Activated CD4-positive, CD25-positive, alpha-beta regulatory T cell treated with anti-CD3 and anti-CD28 coated beads, Interleukin-2, amount 50 U/mL, for 24 hours (primary cell): Measurements from ENCODE around the gene TTC12.

Source experiments
- ATAC-seq, 2 donors: fragments of 150-1000 bp; cut with Tn5 transposase; one replicate each; pipeline ENCODE4 v1.10.0; 2021; ENCODE audit warnings: mild to moderate bottlenecking in 1 of 2, moderate library complexity in 1 of 2

The TTC12 gene

DNA sequence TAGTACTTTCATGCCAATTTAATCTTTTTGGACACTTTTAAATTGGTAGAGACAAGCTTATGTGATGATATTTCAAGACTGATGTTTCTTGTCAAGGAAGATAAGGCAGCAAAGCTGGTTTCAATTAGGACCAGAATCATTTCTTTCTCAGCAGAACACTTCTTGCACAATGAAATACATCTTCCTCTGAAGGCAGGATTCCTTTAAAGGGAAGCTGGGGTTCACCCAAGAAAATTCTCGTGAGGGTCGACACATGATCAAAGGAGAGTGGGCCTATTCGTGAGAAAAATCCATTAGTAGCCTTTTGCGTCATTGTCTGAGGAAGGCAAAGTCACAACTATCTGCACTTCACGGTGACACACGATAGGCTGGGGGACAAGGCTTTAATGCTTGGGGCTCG lies 17.6 kb downstream of the TTC12 start:
- no peak for ATAC-seq

DNA sequence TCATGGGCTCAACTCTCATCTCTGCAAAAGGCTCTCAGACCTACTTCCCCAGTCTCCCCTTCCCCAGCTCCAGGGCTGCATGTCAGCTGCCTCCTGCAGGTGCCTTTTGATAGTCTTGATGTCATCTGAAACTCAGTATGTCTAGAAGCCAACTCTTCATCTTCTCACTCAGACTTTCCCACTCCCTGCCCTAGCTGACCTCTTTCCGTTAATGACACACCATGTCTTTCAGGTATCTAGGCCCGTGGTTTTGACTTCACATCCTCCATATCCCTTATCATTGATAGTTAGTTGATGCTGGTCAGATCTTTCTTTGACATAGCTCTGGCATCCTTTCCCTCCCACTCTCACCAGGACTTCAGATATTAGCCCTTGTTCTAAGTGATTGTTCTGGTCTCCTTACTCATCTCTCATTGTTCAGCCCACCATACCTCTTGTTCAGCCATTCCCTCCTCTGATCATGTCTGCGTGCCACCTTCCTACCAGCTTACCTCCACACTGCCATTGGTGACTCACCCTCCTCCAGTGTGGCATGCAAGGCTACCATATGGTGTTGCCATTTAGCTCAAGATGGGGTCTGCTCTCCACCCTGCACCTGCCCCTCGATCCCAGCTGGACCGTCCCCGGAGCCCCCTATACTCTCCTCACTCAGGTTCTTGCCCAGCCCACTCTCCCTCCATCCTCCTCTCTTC lies 18.4 kb downstream of the TTC12 start:
- no peak for ATAC-seq

DNA sequence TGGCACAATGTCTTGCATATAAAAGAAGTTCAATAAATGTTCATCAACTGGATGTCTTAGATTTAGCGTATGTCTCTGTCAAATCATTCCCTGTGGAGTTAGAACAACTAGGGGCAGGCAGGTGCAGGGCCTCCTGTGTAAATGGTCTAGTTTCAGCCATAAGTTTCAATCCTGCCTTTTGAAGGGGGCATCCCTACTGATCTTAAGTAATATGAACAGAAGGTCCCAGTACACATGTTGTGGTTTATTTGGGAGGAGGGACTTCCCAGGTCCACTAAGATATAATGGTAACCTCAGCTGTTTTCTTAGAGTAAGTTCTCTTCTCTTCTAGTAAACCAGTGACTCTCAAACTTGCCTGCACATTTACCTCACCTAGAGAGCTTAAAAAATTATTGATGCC lies 19.8 kb downstream of the TTC12 start:
- no peak for ATAC-seq

DNA sequence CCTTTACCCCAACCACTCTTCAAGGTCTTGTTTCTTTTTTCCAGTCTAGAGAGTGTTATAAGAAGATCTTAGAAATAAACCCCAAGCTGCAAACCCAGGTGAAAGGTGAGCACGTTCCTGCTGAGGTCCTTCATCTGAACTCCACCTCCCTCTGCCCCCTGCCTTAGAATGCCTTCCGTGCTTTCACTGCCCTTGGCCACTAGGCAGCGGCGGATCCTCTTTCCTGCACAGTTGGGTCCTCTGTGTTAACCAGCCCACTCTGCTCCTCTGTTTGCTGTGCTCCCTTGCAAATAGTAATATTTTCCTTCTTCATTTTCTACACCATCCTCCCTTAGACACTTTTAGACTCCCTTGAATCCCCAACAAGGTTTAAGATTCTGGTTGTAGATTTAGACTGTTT lies 24.3 kb downstream of the TTC12 start:
- no peak for ATAC-seq

DNA sequence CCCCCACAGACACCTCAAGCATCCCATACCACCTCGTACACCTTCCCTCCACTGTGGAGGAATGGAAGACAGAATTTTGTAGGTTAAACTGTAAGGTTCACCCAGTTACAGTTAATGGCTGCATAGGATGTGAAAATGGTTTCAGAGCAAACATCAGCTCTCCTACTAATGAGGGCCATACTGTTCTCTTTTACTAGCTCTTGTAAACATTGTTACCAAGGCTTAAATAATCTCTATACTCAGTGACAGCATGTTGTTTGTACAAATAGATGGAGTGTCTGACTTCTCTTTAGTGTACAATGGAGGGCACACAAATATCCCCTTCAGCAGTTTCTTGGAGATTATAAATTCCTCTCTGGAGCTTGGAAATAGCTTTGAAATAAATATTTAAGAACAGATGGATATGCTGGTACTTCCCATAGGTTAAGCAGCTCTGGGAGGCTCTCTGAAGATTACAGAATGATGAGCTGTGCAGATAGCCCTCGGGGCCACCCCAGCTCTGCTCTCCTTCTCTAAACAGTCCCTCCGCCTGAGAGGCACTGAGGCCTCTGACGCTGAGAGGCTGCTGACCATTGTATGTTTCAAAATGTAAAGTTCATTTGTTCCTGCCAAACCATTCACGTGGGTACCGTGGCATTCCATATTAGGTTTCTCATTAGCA lies 25.7 kb downstream of the TTC12 start:
- no peak for ATAC-seq

DNA sequence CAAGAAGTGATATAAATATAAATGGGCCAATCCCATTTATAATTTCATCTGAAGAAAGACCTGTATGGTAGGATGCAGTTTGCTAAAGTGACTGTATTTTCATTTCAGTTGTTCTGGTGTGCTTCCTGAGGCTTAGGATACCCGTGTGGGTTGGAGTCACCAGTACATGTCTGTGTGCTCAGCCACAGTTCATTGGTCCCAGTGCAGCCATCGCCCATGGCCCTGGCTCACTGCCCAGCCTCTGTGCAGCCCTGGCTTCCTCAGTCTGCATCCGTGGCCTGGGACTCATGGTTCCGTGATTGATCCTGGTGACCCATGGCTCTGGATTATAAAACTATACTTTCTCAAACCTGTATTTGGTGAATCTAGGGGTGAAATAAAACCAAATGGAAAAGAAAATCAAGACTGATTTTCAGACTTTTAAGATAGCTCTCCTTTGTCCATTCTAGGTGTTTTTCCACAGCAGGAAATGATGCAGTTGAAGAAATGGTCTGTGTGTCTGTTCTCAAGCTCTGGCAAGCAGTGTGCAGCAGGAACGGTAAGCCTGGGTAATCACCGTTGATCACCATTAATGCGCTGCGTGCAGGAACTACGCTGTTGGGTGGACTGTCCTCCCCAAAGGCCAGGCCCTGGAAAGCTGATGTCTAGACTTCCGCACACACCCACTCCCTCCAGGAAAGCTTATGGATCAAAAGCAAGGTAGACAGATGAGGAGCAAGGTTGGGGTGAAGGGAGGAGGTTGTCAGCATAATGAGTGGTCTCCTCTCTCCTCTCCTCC lies 27.2 kb downstream of the TTC12 start:
- ATAC-seq, result no peak

DNA sequence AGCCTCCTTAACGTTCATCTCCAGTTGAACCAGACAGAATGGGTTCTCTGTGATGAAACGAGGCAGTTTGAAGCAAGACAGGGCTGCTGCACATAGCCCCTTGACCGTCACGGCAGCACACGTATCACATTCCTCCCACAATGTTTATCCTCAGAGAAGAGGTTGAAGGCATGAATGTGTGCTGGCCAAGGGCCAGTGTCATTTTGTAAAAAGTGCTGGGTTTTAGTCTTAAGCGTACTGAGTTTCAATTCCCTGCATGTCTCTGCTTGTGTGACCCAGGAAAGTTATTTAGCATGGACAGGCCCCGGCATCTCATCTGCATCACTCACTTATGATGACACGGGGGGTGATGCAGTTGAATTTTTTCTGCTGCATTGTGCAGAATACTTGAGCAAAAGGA lies 31.6 kb downstream of the TTC12 start:
- no peak for ATAC-seq

DNA sequence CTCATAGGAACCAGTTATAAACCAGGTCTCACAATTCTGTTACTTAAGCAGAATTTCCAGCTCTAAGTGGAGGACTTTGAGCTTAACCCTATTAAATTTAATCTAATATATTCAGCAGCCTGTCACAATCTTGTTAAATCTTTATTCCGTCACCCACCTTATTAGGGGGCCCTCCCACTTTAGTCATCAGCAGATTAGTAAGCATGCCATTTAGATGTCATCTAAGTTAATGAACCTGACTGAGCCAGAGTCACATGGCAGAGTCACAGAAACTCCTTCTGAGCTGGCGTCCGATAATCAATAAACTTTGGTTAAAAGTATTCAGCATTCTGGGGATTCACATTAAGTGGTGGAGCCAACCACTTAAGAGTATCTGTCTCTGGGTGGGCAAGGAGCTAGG lies 35.1 kb downstream of the TTC12 start:
- ATAC-seq, result no peak

DNA sequence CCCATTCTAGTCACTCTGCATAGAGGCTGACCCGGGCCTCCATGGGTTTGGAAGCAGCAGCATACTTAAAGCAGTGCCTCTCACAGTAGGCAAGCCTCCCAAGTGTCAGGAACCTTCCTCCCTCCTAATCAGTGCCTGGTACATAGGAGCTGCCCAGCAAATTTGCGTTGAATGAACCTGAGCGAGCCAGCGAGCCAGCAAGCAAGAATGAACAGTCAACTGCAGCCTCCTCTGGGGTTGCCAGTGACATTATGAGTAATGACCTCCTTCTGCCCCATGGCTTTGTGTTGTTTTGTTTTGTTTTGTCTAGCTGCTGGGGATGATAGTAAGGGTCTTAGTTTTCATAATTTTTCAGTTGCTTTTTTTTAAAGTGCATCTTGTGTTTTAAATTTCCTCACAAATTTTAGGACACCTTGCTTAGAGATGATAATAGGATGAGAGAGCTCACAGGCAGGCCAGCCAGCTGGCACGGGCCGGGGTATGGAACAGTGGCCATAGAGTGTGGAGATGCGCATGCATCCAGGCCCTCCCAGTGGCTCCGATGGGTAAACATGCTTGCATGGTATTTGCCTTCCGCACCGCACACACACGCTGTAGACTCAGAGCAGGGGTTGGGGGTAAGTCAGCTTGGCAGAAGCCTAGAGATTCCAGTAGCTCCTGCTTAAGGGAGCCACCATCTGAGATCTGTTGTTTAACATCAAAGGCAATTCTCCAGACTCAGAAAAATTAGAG lies 36.1 kb downstream of the TTC12 start:
- ATAC-seq, result no peak

DNA sequence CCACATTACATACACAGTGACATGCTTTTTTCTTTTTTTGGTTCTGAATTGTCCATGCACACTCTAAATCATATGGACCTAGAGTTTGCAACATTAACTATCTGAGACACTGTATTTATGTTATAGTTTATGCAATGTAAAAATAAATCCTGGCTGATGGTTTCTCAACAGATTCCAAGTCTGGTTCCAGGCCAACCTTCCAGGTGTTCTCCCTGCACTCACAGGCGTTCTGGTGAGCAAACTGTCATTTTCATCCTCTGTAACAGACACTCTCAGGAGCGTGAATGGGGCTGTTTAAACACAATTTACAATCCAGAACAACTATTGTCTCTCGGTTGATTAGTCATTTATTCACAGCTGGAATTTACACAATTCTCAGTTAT lies 36.7 kb downstream of the TTC12 start:
- no peak for ATAC-seq

DNA sequence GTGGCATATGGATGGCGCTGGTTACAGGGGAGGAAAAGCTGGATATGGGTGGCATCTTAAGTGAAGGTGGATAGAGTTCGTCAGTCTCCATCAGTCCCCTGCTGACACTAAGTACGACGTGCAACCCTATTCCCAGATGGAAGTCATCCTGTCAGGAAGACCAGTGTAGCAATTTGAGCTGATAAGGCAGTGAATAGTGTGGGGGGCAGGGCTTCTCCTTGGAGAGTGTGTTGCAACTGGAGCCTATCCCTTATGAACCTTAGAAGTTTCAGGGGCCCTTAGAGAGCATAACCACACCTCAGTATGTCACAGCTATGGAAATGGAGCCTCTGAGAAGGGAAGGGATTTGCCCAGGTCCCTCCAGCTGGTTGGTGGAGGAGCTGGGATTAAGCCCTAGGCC lies 37.1 kb downstream of the TTC12 start:
- no peak for ATAC-seq

DNA sequence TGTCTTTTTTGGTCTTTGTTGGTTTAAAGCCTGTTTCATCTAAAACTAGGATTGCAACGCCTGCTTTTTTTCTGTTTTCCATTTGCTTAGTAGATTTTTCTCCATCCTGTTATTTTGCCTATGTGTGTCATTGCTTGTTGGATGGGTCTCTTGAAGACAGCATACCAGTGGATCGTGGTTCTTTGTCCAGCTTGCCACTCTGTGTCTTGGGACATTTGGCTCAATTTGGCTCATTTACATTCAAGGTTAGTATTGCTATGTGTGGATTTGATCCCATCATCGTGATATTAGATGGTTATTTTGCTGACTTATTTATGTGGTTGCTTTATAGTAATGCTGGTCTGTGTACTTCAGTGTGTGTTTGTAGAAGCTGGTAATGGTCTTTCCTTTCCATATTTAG lies 41.8 kb downstream of the TTC12 start:
- no peak for ATAC-seq

DNA sequence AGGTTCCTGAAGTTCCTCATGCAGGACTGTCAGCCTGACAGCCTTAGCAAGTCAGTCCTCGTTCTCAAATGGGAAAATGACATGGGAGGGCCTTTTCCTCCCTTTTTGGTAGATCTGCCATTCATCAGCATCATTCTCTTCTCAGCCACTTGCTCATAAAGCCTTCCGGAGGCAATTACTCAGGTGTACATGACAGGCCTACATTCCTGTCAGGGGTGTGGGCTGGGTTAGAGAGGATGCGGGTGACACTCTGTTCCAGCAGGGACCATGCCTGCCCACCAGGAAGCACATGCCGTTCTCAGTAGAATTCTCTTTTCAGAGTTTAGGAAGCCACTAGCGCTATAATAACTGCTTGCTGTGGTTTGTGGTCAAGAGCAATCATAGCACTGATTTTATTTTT lies 49.0 kb downstream of the TTC12 start:
- ATAC-seq, result no peak

DNA sequence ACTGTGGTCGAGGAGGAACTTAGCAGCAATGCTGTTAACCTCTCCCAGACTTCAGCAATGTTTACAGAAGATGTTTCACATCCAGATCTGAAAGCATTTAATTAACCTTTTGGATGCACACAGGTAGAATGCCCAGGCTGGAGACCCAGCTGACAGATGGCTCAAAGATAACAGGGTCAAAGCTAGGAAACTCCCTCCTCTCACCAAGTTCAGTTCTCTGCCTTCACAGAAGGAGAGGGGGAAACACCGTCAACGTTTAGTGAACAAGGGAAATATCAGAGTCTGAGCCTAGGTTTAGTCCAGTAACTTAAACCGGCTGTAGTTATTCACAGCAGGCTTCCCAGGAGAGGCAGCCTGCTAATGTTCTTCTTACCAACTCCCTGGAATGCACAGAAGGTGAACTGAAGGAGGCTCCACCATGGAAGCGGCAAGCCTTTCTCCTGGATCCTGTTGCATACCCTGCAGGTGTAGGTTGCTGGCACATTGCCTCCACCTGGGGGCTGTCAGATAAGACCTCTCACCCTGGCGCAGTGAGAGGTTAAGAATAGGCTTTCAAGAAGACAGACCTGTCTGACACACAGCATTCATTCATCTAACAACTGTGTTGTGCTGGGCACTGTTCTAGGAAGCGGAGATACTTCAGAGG lies 49.7 kb downstream of the TTC12 start:
- ATAC-seq, result no peak

DNA sequence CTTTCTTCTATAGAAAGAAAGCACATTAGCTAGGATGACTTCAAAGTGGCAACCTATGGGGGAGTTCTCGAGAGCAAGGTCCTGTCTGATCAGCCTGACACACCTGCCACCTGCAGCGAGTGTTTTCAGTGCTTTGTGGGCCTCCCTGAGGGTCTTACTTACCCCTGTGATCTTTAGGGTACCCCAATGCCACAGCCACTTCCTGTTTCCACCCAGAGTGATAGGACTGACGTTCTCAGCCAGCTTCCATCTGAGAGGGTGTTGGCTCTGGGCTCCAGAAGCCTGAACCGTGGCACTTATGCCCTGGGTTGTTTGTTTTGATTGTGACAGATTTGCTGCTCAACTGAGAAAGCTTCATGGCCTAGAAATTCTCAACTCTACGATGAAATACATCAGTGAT lies 51.5 kb downstream of the TTC12 start:
- ATAC-seq, result no peak

DNA sequence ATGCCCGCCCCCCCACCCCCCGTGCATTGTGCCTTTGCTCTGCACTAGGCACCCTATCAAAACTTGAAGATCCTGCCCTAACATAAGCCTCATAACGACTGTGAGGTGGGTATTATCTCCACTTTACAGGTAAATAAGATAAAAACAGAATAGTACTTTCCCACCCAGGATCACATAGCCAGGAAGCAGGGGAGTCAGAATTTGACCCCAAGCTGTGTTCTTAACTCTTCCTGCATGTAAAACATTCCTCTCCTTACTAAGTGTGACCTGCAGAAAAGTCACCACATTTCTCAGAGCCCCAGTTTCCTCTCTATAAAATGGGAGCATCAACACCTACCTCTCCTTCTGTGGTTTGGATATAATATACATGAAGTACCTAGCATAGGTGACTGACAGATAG lies 55.0 kb downstream of the TTC12 start:
- no peak for ATAC-seq

DNA sequence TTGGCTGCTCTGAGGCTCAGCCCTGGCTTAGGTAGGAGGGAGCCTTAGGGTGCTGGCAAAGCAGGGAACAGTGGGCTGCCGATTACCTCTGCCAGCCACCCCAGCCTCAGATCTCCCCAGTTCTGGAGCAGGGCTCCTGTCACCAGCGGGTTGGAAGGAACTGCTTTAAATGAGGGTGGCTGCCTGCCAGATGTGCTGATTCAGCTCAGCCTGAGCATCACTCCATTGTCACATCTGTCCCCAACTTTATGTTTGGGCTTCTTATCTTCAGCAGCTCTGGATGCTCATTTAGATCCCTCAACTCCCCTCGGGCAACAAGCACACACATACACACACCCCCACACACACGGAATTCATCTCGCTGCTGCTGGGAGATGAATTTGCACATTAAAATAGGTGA lies 56.3 kb downstream of the TTC12 start:
- ATAC-seq, result no peak

DNA sequence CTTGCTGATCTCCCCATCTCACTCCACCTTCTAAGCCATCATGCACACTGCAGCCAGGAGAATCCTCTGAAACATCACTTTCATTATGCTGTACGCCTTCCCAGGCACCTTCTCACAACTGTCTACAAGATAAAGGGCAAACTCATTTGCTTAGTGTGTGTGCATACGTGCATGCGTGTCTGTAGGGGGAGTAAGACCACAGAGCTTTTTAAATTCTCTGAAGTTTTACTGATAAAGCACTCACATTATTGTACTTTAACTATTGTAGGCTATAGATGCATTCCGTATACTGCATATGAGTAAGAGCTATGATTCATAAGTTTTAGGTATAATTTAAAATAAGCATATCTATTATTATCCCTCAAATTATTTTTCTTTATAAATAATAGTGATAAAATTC lies 57.9 kb downstream of the TTC12 start:
- ATAC-seq, result no peak

DNA sequence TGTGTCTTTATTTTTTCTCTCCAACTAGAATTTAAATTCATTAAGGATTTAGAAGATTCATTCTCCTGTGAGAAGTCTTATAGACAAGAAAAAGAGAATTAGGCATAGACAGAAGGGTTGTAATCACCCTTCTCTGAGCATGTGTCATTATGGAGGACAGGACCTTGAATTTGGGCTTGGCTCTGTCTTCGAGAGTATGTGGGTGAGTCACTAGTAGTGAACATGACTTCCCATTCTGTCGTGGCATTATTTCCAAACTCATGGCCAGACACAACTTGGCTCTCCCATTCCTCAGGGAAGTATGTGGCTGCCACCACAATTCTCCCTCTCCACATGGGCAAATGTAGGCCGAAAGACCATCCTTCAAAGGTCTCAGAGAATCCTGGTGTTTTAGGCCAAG lies 58.9 kb downstream of the TTC12 start:
- ATAC-seq, result no peak

DNA sequence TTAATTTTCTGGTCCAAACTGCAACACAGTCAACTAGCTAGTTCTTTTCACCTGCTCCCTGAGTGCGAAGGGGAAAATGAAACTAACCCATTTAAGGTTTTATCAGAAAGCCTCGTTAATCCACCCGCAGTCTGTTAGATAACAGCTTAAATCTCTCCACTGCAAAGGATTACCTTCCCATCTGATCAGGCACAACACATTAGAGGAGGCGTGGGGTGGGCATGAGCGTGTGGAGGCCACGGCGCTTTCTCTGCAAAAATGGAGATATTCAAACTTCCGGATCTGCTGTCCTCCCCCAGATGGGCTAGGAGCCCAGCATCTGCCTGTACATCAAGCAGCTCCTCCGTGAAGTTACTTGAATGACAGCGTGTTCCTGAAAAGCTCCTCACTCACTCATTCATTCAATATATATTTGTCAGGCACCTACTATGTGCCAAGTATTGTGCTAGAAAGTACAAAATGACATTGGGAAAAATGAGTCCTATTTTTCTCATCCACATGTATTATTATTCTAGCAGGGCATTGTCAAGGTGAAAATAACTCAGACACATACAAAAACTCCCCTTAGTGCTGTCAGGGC lies 59.7 kb downstream of the TTC12 start:
- no peak for ATAC-seq

DNA sequence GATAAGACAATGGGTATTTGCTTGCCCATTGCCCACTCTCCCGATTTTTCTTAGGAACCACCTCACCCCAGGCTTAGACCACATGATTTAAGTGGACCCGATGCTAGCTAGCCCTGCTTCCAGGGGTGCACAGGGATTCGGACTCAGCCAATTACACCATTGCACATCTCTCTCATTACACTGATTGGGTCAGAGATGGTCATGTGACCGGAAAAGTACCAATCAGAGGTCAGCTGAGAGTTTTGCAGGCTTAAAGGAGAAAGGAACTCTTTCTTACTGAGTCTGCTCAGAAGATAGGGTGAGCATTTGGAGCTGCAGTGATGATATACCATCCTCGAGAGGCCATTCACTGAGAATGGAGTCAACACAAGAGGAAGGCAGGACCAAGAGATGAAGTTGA lies 61.0 kb downstream of the TTC12 start:
- ATAC-seq, result no peak

DNA sequence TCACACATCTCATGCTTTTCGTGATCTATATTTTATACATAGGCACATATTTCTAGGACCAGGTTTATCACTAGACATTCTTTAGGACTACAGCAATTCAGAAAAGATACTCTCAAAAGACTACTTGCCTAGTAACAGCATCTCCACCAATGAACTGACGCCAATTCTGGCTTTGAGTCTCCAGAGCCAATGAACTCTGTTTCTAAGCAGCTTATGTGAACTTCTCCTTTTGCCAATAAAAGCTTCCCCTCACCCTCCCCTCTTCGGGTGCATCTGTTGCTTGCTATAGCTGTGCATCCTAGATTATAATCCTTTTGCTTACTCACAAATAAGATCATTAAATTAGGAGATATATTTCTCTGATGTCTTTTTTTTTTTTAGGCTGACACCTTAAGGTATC lies 61.8 kb downstream of the TTC12 start:
- no peak for ATAC-seq
